Fibroblast of skin of right quadriceps (primary cell): ENCODE data around the gene SCUBE1.
"Not testable (repeated sequence)": the region's sequence is repeated elsewhere in the genome, so short reads cannot be mapped to it uniquely, and the experiment has no call there.

Experiments used
- DNase-seq: peaks from one replicate; pipeline ENCODE4 v3.0.0-alpha.2; 2013

The SCUBE1 gene

GRCh38 chr22:43299736-43300135, 43.4 kb downstream of the SCUBE1 start:
- no peak for DNase-seq

GRCh38 chr22:43298062-43298801, 44.9 kb downstream of the SCUBE1 start:
- no peak for DNase-seq

- no peak for DNase-seq
Measured at GRCh38 chr22:43297270-43298061, 45.7 kb downstream of the SCUBE1 start.

GRCh38 chr22:43296276-43296902, 46.8 kb downstream of the SCUBE1 start:
- DNase-seq = no peak

GRCh38 chr22:43295660-43296059, 47.5 kb downstream of the SCUBE1 start:
- no peak for DNase-seq

GRCh38 chr22:43295173-43295572, 48.0 kb downstream of the SCUBE1 start:
- no peak for DNase-seq

- no peak for DNase-seq
Measured at GRCh38 chr22:43293655-43294392, 49.3 kb downstream of the SCUBE1 start.

GRCh38 chr22:43293259-43293654, 49.9 kb downstream of the SCUBE1 start:
- no peak for DNase-seq

- DNase-seq = no peak
Measured at GRCh38 chr22:43292630-43293018, 50.5 kb downstream of the SCUBE1 start.

GRCh38 chr22:43291381-43291780, 51.8 kb downstream of the SCUBE1 start:
- no peak for DNase-seq

- peak; percentile 7 for DNase-seq
Measured at GRCh38 chr22:43289976-43290721, 53.0 kb downstream of the SCUBE1 start.

GRCh38 chr22:43289531-43289963, 53.6 kb downstream of the SCUBE1 start:
- DNase-seq = no peak

GRCh38 chr22:43288807-43289420, 54.3 kb downstream of the SCUBE1 start:
- DNase-seq = no peak

GRCh38 chr22:43288378-43288777, 54.8 kb downstream of the SCUBE1 start:
- DNase-seq = no peak

GRCh38 chr22:43287441-43287840, 55.7 kb downstream of the SCUBE1 start:
- DNase-seq = no peak

- no peak for DNase-seq
Measured at GRCh38 chr22:43281394-43281793, 61.8 kb downstream of the SCUBE1 start.

GRCh38 chr22:43280523-43280886, 62.7 kb downstream of the SCUBE1 start:
- not testable (repeated sequence) for DNase-seq

GRCh38 chr22:43279867-43280522, 63.2 kb downstream of the SCUBE1 start:
- DNase-seq = no peak

GRCh38 chr22:43277987-43278601, 65.1 kb downstream of the SCUBE1 start:
- no peak for DNase-seq

- DNase-seq = no peak
Measured at GRCh38 chr22:43277091-43277490, 66.1 kb downstream of the SCUBE1 start.

GRCh38 chr22:43276321-43276720, 66.9 kb downstream of the SCUBE1 start:
- no peak for DNase-seq
